ENCODE results near the gene TAB2. TPM values are rescaled to one million over a fixed set of nuclear protein-coding genes. Genes with fewer than 3 reads are reported as not detected.

Gene TAB2
- total and polyA plus RNA-seq, 2 experiments from 2014 or later, result 19.8 to 59.2 TPM

DNA sequence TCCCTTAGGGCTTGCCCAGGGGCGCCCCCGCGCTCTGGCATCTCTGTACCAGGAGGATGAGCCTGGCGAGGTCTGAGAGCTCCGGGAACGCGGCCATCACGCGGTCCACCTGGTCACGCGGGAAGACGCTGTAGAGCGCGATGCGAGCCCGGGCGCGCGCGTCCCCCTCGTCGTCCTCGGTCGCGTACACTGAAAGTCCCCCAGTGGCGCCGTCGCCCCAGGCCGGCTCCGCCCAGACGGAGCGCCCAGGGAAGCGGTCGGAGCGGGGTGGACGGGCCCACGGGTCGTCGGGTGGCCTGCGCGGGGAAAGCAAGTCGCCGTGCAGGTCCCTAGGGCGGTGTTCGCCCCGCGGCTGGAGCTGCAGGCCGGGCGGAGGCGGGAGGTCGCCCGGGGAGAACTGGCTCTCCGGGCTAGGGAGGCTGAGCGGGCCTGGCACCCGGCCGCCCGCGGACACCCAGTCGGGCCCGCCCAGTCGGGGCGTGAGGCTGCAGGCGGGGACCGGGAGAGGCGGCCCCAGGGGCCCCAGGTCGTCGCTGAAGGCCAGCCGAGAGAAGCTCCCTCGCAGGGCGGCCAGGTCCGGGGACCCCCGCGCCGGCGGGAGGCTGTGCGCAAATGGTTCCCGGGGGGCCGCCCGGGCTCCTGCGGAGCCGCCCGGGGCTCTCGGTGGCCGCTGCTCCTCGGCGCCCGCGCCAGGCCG lies 133.3 kb downstream of the TAB2 start:
- ATAC-seq, result peak; percentile 53
- Histone ChIP-seq H2AFZ (peak overlapping the region; percentile 97), H3K4me3 (peak overlapping the region; percentile 63), H3K4me1 (ENCODE audit: insufficient read depth) (no peaks in the 10 kb centered on the region), H4K20me1 (replicated peaks; ENCODE audit: insufficient read depth) (no peaks in the 10 kb centered on the region), H3F3A (replicated peaks; ENCODE audit: low read depth) (no peaks in the 10 kb centered on the region), H3K79me2 (replicated peaks; ENCODE audit: insufficient read depth) (no peaks in the 10 kb centered on the region), H3K27me3 (ENCODE audit: insufficient read depth) (peaks cover 45% of the 10 kb centered on the region), H3K36me3 (ENCODE audit: insufficient read depth) (no peaks in the 10 kb centered on the region), H3K27ac (ENCODE audit: low read depth) (no peak overlapping the region), H3K9me2 (ENCODE audit: insufficient read depth) (no peaks in the 10 kb centered on the region), H3K4me2 (peak overlapping the region; percentile 89)
- TF ChIP-seq, protein P1, sequence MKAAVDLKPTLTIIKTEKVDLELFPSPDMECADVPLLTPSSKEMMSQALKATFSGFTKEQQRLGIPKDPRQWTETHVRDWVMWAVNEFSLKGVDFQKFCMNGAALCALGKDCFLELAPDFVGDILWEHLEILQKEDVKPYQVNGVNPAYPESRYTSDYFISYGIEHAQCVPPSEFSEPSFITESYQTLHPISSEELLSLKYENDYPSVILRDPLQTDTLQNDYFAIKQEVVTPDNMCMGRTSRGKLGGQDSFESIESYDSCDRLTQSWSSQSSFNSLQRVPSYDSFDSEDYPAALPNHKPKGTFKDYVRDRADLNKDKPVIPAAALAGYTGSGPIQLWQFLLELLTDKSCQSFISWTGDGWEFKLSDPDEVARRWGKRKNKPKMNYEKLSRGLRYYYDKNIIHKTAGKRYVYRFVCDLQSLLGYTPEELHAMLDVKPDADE (IDR thresholded peaks at IDR 0.05), result no peak
- no peak for TF ChIP-seq POLR2AphosphoS5 (IDR thresholded peaks at IDR 0.05; ENCODE audit: low read depth)
- no peak for TF ChIP-seq ZNF331 (CRISPR knock-in tag; IDR thresholded peaks at IDR 0.05; ENCODE audit: low read depth)
- TF ChIP-seq, protein P2, sequence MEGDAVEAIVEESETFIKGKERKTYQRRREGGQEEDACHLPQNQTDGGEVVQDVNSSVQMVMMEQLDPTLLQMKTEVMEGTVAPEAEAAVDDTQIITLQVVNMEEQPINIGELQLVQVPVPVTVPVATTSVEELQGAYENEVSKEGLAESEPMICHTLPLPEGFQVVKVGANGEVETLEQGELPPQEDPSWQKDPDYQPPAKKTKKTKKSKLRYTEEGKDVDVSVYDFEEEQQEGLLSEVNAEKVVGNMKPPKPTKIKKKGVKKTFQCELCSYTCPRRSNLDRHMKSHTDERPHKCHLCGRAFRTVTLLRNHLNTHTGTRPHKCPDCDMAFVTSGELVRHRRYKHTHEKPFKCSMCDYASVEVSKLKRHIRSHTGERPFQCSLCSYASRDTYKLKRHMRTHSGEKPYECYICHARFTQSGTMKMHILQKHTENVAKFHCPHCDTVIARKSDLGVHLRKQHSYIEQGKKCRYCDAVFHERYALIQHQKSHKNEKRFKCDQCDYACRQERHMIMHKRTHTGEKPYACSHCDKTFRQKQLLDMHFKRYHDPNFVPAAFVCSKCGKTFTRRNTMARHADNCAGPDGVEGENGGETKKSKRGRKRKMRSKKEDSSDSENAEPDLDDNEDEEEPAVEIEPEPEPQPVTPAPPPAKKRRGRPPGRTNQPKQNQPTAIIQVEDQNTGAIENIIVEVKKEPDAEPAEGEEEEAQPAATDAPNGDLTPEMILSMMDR (conservative IDR thresholded peaks at IDR 0.05; ENCODE audit: low read depth in 2 of 2), result no peak
- TF ChIP-seq ZNF114 (CRISPR knock-in tag; IDR thresholded peaks at IDR 0.05), result no peak
- no peak for TF ChIP-seq STAT1 (IDR thresholded peaks at IDR 0.05; ENCODE audit: unreplicated experiment)
- no peak for TF ChIP-seq JUNB (IDR thresholded peaks at IDR 0.05; ENCODE audit: unreplicated experiment)
- TF ChIP-seq CREB1 (CRISPR knock-in tag; IDR thresholded peaks at IDR 0.05; ENCODE audit: low read depth), result no peak
- TF ChIP-seq NANOG (IDR thresholded peaks at IDR 0.05; ENCODE audit: borderline replicate concordance), result no peak
- TF ChIP-seq, protein P3, sequence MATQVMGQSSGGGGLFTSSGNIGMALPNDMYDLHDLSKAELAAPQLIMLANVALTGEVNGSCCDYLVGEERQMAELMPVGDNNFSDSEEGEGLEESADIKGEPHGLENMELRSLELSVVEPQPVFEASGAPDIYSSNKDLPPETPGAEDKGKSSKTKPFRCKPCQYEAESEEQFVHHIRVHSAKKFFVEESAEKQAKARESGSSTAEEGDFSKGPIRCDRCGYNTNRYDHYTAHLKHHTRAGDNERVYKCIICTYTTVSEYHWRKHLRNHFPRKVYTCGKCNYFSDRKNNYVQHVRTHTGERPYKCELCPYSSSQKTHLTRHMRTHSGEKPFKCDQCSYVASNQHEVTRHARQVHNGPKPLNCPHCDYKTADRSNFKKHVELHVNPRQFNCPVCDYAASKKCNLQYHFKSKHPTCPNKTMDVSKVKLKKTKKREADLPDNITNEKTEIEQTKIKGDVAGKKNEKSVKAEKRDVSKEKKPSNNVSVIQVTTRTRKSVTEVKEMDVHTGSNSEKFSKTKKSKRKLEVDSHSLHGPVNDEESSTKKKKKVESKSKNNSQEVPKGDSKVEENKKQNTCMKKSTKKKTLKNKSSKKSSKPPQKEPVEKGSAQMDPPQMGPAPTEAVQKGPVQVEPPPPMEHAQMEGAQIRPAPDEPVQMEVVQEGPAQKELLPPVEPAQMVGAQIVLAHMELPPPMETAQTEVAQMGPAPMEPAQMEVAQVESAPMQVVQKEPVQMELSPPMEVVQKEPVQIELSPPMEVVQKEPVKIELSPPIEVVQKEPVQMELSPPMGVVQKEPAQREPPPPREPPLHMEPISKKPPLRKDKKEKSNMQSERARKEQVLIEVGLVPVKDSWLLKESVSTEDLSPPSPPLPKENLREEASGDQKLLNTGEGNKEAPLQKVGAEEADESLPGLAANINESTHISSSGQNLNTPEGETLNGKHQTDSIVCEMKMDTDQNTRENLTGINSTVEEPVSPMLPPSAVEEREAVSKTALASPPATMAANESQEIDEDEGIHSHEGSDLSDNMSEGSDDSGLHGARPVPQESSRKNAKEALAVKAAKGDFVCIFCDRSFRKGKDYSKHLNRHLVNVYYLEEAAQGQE (IDR thresholded peaks at IDR 0.05; ENCODE audit: unreplicated experiment), result no peak
- TF ChIP-seq, protein P4, sequence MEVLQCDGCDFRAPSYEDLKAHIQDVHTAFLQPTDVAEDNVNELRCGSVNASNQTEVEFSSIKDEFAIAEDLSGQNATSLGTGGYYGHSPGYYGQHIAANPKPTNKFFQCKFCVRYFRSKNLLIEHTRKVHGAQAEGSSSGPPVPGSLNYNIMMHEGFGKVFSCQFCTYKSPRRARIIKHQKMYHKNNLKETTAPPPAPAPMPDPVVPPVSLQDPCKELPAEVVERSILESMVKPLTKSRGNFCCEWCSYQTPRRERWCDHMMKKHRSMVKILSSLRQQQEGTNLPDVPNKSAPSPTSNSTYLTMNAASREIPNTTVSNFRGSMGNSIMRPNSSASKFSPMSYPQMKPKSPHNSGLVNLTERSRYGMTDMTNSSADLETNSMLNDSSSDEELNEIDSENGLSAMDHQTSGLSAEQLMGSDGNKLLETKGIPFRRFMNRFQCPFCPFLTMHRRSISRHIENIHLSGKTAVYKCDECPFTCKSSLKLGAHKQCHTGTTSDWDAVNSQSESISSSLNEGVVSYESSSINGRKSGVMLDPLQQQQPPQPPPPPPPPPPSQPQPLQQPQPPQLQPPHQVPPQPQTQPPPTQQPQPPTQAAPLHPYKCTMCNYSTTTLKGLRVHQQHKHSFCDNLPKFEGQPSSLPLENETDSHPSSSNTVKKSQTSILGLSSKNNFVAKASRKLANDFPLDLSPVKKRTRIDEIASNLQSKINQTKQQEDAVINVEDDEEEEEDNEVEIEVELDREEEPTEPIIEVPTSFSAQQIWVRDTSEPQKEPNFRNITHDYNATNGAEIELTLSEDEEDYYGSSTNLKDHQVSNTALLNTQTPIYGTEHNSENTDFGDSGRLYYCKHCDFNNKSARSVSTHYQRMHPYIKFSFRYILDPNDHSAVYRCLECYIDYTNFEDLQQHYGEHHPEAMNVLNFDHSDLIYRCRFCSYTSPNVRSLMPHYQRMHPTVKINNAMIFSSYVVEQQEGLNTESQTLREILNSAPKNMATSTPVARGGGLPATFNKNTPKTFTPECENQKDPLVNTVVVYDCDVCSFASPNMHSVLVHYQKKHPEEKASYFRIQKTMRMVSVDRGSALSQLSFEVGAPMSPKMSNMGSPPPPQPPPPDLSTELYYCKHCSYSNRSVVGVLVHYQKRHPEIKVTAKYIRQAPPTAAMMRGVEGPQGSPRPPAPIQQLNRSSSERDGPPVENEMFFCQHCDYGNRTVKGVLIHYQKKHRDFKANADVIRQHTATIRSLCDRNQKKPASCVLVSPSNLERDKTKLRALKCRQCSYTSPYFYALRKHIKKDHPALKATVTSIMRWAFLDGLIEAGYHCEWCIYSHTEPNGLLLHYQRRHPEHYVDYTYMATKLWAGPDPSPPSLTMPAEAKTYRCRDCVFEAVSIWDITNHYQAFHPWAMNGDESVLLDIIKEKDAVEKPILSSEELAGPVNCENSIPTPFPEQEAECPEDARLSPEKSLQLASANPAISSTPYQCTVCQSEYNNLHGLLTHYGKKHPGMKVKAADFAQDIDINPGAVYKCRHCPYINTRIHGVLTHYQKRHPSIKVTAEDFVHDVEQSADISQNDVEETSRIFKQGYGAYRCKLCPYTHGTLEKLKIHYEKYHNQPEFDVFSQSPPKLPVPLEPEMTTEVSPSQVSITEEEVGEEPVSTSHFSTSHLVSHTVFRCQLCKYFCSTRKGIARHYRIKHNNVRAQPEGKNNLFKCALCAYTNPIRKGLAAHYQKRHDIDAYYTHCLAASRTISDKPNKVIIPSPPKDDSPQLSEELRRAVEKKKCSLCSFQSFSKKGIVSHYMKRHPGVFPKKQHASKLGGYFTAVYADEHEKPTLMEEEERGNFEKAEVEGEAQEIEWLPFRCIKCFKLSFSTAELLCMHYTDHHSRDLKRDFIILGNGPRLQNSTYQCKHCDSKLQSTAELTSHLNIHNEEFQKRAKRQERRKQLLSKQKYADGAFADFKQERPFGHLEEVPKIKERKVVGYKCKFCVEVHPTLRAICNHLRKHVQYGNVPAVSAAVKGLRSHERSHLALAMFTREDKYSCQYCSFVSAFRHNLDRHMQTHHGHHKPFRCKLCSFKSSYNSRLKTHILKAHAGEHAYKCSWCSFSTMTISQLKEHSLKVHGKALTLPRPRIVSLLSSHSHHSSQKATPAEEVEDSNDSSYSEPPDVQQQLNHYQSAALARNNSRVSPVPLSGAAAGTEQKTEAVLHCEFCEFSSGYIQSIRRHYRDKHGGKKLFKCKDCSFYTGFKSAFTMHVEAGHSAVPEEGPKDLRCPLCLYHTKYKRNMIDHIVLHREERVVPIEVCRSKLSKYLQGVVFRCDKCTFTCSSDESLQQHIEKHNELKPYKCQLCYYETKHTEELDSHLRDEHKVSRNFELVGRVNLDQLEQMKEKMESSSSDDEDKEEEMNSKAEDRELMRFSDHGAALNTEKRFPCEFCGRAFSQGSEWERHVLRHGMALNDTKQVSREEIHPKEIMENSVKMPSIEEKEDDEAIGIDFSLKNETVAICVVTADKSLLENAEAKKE (CRISPR knock-in tag; IDR thresholded peaks at IDR 0.05), result no peak
- H3K36me3 Mint-ChIP-seq (ENCODE audit: low read depth), result no peaks in the 10 kb centered on the region
- H3K27ac Mint-ChIP-seq, result no peak overlapping the region
- DNase-seq (ENCODE audit: low spot score), result peak; percentile 54
- no peaks in the 10 kb centered on the region for H3K9me3 Mint-ChIP-seq
- peak overlapping the region; percentile 74 for H3K4me3 Mint-ChIP-seq
- no peaks in the 10 kb centered on the region; the same call in 2 of the 3 replicates for H3K4me1 Mint-ChIP-seq
- peaks cover 26% of the 10 kb centered on the region for H3K27me3 Mint-ChIP-seq (ENCODE audit: insufficient read depth, low read depth, poor library complexity)
